Activated CD8-positive, alpha-beta memory T cell treated with anti-CD3 and anti-CD28 coated beads, Interleukin-2, amount 50 U/mL, for 24 hours (primary cell): Measurements from ENCODE around the gene IRF2.

Source experiments
- DNase-seq: peaks from one replicate; pipeline ENCODE4 v3.0.0-alpha.2; 2020; ENCODE audit errors: extremely low read depth

Gene IRF2

DNA sequence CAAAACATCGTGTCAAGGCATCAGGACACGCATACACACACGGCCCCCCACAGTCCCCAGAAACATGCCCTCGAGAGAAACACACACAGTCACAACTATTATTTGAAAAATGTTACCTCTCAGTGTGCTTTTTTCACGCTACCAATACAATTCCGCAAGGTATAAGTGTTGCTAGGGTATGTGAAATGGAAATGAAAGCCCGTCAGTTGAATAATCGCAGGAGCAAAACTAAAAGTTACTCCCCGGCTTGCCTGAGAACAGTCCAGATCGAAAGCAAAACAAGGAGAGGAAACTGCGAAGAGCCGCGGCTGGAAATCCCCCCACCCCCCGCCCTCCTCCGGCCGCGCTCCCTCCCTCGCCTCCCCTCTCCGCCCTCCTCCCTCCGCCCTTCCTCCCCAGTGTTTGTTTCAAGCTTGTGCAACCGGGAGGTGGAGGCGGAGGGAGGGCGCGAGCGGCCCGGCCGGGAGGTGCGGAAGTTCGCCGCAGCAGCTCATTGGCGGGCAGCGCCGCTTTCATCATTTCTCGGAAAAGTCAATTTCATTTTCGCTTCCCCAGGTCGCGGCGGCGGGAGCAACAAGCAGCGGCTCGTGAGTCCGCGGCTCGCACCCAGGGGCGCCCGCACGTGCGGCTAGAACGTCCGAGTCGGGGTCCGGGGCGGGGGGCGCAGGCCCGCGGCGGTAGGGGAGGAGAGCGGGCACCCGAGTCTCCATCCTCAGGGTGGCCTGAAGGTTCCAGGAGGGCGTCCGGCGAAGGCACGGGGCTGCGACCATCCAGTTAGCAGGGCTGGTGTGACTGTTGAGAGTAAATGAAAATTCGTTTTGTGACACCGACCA, at the start of gene IRF2:
Gene IRF2, minus strand, starts transcription at position 288 of the 833 bp plus-strand sequence. CDS start 45,486 bp downstream, outside the sequence.
- DNase-seq, result peak; percentile 89

DNA sequence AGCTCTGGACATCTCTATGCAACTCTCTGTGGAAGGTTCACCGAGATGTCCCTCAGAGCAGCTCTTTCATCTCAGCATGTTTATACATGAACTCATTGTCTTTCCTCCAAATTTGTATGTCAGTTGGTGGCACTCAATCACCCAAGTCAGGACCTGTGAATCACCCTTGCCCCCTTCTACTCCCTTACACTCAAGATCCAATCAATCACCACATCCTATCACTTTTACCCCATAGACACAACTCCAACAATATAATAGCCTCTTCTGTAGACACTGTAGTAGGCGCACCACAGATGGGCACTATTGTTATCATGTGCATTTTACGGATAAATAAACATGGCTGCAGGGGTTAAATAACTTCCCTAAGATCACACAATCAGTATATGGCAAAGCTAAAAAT, 41.3 kb upstream of the IRF2 start:
- DNase-seq, result no peak

DNA sequence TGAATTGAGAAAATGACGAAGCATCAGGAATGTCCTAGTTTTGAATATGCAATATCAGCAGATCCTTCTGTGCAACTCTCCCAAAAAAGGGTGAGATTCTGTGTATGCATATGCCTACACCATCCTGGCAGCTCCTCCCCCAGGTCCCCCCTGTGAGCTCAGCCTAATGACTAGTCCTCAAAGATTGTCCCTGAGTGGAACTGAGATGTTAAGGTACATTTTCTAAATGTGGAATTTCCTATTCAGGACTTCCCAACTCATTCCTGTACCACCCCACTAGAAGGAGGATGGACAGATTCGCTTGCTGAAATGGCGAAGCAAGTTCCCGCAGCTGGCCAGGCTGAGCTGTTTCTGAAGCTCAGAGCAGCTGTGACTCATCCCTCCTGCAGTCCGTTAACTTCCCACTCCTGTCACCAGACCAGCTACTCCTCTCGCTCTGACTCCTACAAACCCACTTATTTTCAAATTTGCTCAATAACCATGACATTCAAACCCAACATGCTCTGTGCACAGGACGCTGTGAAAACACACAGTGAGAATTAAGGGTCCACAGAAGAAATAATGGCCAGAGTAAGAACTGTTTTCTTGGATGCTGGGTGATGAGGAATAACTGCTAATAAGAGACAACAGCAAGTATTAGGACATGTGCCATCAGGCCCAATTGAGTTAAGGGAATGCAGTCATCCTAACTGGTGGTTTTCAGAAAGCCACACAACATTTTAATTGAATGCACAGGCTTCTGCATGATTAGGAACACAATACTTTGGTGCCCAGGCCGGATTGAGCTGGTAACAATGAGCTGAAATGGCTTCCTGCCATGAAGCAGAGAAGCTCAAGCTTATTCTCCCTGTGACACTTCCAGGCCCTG, 40.0 kb upstream of the IRF2 start:
- peak; percentile 42 for DNase-seq

DNA sequence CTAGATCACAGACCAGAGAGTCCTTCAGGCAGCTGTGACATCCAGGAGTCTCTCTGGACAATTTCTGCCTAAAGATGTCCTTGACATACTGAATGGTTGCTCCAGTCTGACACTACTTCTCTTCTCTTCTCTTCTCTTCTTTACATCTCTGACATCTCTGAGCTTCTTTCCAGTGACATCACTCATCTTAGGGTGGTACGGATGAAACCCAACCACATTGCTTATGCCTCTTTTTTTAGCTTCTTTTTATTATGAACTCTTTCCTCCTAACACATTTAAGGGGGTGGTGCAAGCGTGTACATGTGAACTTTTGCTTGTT, 39.4 kb upstream of the IRF2 start:
- DNase-seq, result no peak

DNA sequence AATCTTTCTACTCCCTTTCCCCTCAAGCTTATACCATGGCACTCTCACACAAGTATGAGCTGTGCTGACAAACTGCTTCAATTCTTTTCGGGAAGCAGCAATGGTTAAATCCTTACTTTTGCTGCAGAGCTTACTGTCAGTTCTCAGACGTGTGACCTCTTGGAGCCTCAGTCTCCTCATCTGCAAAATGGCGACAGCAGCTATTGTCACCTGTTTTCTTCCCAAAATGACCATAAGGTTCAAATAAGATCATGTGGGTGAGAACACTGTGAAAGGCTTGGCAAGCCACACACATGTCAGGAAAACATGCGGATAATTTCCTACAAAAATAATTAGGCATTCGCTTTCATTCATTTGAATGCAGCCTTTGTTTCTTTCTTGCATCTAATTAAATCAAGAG, 36.8 kb upstream of the IRF2 start:
- DNase-seq, result no peak

DNA sequence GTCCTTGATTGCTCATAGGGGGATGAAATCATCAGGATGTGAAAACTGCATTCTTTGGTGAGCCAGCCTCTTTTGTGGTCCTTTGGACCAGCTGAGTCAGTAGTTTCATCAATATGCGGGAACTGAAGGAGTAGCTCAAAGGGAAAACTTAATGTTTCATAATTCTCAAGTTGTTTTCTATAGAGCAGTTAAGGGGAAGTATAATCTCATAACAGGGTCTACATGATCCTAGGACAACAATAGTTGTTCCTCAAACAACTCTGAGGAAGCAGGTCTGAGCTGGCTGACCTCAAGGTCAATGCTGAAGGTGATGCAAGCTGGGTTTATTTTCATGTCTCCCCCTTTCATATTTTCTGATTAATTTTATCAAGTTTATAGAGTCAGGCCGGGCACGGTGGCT, 36.1 kb upstream of the IRF2 start:
- DNase-seq, result no peak

DNA sequence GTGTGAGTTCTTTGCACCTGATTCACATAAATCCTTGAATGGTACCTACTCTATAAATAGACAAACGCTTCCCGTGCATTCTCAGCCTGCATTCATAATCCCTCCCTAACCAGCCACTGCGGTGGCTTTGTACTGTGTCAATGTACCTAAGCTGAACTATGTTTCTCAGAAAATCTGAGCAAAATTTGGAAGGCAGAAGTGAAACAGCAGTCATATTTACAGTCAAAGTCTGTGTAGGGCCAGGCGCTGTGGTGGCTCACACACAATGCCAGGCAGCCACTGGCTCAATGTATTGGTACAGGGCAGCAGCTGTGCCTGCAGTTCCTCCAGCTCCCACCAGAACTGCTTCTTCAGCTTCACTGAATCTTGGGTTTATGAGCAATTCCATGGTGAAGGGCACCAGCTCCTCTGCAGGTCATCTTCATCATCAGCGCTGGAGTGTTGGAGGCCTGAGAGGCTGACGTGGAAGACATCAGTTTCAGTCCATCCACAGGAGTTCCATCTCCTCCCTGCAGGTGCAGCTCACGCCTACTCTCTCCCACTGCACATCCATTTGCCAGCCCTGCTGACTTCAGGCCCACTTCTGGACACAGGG, 32.3 kb upstream of the IRF2 start:
- DNase-seq, result no peak

DNA sequence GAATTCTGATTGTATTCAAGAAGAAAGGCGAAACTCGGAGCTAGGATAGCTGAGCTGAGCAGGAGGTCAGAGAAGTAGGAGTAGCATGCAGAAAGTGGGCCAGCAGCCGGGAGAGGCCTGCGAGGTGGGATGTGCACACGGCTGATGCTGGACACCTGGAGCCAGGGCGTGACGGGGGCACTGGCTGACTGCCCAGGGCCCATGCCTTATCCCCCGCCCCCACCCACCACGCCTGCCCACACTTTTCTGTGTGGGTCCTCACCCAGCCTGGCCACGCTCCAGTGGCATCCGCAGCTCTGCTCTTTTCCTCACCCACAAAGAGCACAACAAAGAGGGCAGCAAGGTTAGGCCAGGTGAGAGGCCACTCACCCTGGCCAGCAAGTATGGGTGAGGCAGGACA, 30.0 kb upstream of the IRF2 start:
- no peak for DNase-seq

DNA sequence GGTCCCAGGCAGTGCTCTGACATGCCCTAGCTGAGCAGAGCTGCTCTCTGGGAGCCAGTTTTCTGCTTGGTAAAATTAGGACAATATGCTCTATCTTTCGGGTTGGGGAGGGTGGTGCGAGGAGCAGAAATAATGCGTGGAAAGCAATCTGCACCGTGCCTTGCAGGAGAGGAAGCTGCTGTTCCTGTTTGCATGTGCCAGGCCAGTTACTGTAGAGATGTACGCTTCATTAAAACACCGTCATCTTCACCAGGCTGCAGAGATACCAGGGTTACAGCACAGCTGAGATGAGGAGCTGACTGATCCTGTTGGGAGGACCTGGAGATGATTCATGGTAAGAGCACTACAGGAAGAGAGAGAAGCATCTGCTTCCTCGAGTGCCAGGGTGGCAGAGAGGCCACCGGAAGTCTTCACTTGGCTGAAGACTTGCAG, 29.5 kb upstream of the IRF2 start:
- DNase-seq, result no peak

DNA sequence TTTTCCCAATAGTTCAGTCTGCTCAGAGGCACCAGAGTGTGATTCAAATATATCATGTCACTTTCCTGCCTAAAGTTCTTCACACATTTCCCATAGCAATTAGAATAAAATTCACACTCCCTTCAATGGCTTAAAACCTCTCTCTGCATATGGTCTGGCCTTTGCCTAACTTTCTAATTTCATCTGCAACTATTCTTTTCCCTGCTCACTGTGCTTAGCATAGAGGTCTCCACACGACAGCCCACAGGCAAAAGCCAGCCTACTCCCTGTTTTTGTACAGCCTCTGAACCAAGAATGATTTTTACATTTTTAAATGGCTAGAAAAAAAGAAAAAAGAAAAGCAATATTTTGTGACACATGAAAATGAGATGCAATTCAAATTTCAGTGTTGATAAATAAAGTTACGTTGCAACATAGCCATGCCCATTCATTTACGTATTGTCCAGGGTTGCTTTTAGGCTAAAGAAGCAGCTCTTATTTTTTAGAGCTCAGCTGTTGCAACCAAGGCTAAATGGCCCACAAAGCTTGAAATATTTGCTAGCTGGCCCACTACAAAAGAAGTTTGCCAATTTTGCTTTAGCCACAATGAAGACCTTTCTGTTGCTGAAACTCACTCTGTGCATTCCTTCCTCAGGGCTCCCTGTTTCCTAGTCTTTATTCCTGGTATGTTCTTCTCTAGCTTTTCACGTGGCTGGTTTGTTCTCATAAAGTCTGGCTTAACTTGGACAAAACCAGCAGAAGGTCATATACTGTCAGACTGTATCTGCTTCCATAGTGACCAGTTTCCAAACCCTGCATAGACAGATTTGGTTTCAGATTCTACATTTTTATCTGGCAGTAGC, 26.6 kb upstream of the IRF2 start:
- no peak for DNase-seq

DNA sequence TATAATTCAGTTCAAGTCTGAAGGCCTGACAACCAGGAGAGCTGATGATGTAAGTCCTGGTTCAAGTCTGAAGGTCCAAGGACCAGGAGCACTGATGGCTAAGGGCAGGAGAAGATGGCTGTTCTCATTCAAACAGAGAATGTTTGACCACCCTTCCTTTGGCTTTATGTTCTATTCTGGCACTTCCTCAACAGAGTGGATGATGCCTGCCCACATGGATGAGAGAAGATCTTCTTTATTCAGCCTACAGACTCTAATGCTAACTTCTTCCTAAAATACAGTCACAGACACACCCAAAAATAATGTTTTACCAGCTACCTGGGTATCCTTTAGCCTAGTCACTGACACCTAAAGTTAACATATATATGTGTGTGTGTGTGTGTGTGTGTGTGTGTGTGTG, 25.6 kb upstream of the IRF2 start:
- no peak for DNase-seq

DNA sequence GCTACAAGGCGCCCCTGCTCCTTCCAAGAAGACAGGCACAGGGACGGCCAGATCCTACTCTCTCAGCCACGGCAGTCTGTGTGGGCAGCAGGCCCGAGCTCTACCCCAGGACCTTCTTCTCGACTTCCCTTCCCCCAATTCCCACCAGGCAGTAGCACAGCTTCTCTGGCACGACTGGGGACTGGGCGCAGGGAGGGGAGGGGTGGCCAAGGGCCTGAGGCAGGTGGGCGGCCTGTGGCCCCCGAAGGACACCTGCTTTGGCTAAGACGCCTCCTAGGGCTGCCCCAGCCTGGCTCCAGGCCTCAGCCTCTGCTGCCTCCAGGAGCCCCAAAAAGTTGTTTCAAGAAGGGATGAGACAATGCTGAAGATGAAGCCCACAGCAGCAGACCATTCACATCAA, 24.2 kb upstream of the IRF2 start:
- DNase-seq, result no peak

DNA sequence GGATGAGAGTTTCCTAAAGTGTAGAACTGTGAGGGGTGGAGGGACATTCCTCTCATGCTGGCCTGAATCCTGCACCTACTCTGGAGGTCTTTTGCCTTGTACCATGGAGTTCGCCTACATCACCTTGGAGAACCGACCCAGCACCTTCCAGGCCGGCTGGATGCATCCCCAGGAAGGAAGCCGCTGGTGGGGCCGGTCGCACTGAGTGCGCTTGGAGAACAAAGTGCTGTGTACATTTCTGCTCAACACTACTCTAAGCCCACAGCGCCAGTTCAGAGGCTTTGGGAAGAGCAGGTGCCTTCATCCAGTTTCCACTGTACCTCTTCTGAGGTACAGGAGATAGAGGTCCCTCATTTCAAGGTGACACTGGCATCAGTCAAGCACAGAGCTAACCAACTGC, 15.4 kb upstream of the IRF2 start:
- no peak for DNase-seq

DNA sequence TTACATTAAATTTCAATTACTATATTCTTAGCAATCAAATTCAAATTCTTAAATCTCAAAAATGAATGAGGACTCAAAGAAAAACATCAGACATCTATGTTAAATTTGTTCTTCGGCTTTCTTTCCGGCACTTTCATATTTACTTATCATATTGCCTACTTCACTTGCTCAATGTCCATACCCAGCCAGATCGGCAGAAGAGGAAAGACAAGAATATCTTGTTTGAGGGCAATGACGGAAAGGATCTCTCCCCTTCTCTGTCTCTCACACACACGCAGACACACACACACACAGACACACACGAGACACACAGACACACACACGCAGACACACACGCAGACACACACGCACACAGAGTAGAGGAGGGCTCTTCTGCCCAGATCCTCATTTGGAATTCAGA, 13.2 kb upstream of the IRF2 start:
- no peak for DNase-seq

DNA sequence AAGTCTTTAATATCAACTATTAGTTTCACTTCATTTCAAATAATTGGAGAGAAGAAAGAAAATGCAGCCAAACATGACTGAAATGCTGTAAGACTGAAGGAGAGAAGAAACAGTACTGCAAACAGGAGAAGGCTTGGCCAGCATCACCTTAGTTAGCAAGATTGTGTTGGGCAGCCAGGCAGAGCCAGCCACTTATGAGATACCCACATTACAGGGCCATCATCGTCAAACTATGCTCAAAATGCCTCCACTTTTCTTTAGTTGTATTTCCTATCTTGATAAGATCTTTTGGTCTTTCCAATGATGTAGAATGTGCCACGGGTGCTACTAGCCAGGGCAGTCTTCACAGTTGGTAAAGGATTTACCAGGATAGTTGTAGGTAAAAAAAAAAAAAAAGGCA, 10.9 kb upstream of the IRF2 start:
- DNase-seq, result no peak

DNA sequence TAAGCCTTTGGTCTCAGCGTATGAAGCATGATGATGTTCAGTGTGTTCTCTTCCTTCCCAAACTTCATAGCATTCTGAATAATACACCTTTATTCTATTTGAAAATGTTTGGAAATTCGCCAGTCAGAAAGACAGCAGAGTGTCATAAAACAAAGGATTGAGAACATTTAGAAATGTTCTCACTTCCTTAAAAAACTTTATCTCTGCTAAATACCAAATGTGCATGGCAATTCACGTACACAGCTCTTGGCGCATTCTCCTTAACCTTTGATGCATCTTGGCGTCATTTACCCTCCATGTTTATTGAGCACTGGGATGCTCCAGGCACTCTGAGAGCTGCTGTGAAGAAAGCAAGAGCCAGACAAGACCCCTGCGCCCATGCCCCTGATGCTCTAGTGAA, 7.2 kb upstream of the IRF2 start:
- DNase-seq, result no peak

DNA sequence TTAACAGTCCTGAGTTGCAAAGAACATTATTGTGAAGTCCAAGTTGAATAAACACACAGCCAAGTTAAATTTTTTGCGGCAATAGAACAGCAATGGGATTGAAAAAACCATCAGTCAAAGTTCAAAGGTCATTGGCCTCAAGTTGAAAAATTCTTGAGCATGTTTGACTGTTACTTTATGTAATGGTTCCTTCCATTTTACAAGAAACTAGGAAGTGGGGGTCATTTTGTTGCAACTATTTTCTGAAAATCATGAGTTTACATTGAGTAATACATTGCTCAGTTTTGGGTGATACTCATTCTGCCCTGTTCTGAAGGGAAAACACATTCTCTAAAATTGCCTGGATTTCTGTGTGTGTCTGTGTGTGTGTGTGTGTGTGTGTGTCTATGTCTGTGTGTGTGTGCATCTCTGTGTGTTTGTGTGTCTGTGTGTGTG, 5.2 kb upstream of the IRF2 start:
- no peak for DNase-seq

DNA sequence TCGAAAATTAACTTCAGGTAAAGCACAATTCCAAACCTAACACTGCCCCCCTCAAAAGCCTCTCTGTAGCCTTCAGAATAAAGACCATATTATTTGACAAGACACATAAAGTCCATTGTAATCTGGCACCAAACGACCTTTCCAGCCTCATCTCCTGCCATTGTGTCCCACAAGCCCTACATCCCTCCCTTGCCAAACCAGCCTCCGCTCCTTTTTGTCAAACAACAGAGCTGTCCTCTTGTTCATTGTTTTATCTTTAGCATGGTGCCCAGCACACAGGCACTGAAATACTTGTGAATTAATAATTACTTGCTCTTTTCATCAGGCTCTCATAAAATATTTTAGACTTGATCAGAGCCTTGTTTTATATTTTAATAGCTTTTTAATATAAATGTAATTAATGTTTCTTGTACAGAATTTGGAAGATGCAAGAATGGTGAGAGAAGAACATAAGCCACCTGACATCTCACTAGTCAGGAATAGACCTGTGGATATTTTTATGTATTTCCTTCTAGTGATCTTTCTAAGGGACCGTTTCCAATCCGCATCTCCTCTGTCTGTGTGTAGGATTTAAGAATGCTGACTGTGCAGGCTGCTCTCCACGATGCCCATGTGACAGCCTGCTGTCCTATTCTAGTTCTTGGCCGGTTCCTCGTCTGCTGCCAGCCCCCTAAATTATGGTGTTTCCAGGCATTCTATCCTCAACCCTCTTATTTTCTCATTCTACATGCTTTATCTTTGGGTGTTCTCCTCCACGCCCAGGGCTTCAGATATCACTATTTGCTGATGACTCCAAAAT, 3.0 kb upstream of the IRF2 start:
- no peak for DNase-seq

DNA sequence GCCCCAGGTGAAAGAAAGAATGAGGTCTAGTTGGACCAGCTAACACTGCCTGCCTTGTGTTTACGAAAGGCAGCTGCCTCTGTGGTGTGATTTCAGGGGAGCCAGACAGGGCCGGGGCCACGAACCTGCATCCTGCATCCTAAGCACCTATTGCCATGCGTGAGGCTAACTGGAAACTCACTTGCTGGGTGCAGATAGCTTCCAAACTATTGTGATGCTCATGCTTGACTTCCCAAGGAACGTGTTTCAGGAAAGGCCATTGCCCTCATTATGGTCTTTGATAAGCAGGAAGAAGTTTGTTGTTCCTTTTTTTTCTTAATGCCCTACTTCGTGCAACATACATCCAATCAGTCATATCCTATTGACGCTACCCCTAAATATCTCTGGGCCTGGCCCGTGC, 2.3 kb upstream of the IRF2 start:
- no peak for DNase-seq

DNA sequence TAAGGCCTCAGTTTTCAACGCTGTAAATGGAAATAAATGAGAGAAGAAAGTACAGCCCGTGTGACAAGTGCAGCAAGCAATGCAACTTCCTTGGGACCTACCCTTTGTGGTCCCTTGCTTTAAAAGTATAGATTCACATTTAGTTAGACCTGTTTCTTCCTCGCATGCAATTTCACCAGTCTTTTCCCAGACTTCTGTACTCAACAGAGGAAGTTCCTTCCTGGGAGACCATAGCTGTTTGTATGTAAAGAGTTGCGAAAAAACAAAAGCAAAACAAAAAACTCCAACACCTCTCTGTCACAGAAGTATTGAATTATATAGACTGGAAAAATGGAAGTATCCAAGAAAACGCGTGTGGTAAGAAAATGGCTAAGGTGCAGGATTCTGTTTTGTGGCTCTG, 1.1 kb upstream of the IRF2 start:
- DNase-seq, result no peak

DNA sequence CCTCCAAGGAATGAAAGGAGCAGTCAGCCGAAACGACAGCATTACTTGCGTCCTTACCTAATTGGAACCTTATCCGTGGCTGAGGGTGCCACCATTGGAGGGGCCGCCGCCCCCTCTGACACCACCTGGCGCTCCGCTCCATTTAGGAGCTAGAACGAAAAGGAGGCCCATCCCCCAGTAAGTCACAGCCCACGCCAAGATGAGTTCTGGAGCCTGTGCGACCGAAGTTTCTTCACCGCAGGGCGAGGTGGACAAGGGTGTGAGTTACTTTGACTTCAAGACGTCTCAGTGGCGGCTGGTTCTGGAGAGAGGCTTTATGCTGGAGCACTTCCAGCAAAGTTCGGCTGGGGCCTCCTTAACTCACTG, 729 bp upstream of the IRF2 start:
- DNase-seq, result peak; percentile 46
